DMS153 (cell line): Measurements from ENCODE around the gene CBLN3.

Source experiments
- DNase-seq: peaks from one replicate; lab custom pipeline; 2025; lab: John Stamatoyannopoulos, UW

Gene CBLN3

GRCh38 chr14:24439257-24439656 is 9.8 kb upstream of the CBLN3 start:
- DNase-seq = no peak

GRCh38 chr14:24438223-24439097 is 9.0 kb upstream of the CBLN3 start:
- DNase-seq = no peak

DNA sequence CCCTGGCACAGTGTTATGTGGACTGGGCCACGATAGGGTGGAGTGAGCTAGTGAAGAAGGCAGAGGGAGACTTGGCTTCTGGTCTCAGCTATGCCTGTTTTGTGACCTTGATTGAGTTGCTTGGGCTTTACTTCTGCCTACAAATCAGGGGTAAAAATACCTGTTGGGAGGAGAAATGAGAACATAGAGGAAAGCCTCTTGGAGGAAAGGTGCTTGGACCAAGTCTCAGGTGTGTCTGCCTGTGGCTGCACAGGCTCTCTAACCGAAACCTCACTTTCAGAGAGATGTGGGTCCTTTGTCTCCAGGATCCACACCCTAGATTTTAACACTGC is 8.2 kb upstream of the CBLN3 start:
- DNase-seq = no peak

DNA sequence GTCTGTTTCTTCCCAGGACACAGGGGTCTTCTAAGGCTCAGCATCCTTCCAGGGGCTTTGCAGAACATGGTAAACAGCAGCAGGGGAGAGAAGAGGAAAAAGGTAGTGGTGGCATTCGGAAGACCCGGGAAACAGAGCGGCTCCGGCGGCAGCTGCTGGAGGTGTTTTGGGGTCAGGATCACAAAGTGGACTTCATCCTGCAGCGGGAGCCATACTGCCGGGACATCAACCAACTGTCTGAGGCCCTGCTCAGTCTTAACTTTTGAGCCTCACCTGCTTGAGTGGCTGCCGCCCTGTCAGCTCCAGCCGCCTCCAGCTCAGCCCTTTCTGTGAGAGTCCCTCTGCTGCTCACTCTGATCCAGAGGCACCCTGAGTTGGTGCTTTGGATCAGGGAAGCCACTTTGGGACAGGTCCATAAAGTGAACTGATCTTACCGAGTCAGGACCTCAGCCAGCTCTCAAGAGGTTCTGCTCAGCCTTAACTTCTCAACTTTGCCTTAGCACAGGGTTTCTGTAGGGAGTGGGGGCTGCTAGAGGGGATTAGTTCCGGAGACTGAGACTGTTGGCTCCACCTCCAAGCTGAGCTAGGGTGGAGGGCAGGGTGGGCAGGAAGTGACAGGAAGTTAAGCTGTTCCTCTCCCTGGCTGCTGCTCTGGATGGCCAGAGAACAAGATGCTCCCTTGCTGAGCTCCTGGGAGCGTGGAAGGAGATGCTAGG is 7.7 kb upstream of the CBLN3 start:
- DNase-seq = no peak

DNA sequence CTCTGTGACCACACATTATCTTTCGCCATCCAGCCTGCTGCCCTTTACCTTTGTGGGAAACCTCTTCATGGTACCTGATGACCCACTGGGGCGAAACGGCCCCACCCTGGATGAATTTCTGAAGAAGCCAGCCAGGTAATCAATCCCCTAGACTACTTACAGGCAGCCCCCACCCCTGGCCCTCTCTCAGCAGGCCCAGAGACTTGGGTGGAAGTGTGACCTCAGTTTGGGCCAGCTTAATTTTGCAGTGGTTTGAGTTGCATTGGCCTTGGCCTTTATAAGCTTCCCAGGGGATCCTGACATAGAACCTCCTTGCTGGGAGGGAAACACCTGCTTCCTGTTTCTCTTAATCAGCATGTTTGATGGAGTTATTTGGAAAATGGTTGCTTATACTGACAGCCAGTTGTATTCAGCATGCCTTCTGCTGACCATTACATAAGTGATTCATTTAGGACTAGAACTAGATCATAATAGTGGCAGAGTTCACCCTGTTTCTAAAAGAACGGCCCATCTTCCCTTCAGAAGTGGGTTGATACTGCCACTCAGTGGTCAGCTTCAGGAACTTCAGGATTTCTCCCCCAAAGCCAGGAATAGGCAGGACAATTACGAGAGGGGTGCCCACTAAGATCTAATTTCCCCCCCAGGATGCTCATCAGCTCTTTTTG is 7.0 kb upstream of the CBLN3 start:
- peak; percentile 63 for DNase-seq

DNA sequence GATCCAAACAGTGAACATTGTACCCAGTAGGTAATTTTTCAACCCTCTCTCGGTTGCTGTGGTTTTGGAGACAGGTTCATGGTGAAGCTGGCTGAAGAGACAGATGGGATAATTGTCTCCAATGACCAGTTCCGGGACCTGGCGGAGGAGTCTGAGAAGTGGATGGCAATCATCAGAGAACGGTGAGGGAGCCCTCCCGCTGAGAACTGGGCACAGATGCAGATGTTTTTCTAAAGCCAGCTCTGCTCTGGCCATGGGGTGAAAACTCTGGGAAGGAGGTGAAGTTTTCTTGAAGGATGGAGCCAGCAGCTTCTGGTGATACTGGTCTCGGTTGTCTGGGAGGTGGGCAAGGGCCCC is 6.5 kb upstream of the CBLN3 start:
- no peak for DNase-seq

GRCh38 chr14:24435192-24435810 is 5.8 kb upstream of the CBLN3 start:
- no peak for DNase-seq

DNA sequence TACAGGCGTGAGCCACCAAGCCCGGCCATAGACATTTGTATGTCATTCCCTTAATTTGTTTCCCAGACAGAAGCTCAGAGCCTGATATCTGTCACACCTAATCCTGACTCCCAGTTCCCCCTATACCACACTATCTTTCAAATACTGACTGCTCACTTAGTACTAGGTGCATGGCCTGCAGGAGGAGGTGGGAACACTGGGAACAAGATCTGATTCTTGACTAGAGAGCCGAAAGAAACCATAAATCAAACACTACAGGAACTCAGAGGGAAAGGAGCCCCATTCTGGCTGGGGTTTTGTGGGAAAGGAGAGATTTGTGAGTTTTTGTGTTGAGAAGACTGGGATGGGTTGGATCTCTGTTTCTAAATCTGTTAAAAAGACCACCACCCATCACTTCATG is 5.2 kb upstream of the CBLN3 start:
- no peak for DNase-seq

DNA sequence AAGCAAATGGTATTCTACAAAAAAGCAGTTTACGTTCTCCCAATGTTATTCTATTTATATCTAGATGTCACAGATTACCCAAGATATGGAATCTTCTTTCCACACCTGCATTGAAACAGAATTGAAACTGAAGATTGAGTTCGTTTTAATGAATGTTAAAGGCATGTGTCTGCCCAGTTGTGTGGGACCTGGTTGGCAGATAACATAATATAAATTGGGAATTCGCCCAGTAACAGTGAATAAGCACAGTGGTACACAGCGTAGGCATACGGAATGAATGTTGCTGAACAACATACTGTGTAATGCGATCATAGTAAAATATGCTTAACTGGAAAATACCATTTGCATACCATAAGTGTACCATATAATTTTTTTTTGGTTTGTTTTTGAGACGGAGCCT is 4.6 kb upstream of the CBLN3 start:
- no peak for DNase-seq

- no peak for DNase-seq
These were observed 3.0 kb upstream of the CBLN3 start for GRCh38 chr14:24432259-24433131.

DNA sequence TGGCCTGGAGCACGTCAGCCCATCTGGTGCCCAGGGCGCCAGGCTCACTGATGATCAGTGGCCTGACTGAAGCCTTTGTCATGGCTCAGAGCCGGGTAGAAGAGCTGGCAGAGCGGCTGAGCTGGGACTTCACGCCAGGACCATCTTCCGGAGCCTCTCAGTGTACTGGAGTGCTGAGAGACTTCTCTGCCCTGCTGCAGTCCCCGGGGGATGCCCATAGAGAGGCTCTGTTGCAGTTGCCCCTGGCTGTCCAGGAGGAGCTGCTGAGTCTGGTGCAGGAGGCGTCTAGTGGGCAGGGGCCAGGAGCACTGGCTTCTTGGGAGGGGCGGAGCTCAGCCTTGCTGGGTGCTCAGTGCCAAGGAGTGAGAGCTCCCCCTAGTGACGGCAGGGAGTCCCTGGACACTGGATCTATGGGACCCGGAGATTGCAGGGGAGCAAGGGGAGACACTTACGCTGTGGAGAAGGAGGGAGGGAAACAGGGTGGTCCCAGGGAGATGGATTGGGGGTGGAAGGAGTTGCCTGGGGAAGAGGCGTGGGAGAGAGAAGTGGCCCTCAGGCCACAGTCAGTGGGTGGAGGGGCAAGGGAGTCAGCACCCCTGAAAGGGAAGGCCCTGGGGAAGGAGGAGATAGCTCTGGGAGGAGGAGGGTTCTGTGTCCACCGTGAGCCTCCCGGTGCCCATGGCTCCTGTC is 2.2 kb upstream of the CBLN3 start:
- peak; percentile 62 for DNase-seq

DNA sequence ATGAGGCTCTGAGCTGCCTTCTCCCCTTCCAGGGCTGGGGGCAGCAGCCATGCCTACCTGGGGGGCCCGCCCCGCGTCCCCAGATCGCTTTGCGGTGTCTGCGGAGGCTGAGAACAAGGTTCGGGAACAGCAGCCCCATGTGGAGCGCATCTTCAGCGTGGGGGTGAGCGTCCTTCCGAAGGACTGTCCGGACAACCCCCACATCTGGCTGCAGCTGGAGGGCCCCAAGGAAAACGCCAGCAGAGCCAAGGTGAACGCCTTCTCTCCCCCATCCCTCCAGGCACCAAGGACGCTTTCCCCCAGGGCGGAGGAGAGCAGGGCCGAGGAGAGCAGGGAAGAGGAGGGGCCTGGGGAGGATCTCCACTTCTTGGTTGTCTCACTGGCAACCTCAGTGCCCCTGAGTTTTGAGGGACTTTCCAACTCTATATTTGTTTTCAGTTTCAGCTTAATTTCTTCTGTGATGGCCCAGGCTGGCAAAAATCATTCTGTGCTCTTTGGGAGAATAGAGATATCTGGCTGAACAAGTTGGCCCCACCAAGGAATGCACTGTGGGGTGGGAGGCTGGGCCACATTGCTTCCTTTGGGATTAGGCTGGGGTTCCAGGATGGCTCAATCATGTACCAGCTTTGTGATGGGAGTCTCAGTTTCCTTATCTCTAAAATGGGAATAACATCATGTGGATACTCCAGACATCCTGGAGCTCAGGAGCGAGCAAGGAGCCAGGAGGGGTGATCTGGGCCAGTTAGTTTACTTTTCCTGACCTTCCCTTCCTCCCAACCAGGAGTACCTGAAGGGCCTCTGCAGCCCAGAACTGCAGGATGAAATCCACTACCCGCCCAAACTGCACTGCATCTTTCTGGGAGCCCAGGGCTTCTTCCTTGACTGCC is 1.5 kb upstream of the CBLN3 start:
- DNase-seq = no peak

GRCh38 chr14:24430143-24430681 is 744 bp upstream of the CBLN3 start:
- peak; percentile 11 for DNase-seq

DNA sequence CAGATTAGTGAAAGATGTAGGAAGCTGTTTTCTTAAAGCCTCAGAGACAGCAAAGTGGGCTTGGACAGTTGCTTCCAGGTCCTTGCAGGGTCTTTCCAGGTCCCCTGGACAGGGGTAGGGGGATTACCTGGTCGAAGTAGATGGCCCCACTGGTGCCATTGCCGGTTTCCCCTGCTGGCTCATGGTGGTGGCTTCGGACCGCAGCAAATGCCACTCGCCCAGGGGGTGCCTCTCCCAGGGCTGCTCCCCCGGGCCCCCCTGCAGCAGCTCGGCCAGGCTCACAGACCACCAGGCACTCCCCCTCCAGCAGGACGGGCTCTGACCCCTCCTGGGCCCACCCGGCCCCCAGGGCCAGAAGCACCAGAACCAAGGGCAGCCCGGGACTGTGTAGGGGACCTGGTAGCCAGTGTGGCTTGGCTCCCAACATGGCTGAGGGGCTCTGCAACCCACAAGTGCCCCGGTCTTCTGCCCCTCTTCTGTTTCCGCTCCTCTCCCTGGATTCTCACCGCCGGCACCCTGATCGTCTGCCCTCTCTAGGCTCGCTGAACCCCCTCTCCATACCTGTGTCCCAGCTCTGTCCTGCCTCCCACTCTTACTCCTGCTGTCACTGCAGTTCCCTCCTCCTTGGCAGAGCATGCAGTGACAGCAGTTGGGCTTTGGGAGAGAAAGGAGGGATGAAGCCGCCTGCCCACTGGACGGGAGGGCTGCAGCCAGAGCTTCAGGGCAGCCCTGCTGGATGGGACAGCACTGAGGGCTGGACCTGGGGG is 657 bp downstream of the CBLN3 start:
- DNase-seq = no peak

DNA sequence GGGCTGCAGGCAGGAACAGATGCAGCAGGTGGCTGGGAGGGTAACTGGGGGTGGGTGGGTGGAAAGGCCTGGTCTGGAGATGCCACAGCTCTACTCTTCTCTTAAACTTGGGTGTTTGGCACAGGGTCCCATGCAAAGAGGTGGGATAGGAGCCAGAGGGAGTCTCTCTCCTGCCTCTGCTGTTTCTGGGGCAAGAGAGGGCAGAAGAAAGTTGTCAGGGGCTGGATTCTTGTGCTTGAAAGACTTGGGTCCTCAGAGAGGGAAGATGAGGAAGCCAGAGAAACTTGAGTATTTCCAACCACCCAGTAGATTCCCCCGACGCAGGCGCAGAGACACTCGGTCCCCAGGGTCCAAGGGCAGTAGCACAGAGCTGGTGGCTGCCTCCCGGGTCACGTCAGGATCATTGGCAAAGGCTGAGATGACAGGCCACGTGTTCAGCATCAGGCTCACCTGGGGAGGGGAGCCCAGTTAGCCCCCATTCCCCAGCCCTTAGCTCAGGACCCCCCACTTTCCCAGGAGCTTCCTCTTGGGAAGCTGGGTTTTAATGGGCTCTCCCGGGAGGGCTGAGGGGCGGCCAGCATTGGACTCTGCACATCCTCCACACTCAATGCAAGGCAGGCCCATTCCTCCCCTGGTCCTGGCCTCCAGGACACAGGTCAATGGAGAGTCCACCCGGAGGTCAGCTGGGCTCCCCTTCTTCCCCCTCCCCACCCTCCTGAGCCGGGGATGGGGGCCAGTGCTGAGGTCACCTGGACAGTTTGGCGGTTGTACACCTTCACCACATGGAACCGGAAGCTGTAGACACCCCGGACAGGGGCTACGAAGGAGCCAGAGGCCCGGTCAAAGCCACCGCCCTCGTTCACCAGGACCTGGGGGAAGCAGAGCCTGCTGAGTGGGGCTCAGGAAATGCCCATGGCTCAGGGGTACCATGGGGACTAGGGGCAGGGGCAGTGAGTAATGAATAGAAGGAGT is 1.6 kb downstream of the CBLN3 start:
- no peak for DNase-seq

DNA sequence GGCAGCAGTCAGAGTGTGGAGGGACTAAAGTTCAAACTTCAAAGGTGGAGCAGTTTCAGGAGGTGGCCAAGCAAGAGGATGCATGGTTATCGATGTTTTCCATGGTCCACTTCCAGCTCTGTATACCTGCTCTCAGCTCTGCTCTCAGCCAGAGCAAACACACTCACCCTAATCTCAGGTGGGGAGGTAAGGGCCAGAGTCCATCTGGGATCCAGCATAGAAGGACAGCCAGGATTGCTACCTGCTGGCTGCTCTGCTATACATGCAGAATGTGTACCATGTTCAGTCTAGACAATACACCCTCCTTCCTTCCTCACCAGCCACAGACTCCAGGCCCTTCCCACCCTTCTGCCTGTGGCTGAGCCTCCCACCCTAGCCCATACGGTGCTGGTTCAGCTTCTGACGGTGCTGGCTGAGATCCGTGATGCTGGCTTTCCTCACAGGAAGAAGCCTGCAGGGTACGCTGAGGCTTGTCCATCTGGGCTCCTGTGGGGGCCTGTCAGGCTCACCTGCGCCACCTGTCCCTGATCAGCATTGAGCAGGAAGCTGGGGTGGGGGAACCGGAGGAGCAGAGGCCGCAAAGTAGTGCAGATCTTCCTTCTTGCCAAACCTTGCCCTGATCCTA is 2.4 kb downstream of the CBLN3 start:
- peak; percentile 6 for DNase-seq

DNA sequence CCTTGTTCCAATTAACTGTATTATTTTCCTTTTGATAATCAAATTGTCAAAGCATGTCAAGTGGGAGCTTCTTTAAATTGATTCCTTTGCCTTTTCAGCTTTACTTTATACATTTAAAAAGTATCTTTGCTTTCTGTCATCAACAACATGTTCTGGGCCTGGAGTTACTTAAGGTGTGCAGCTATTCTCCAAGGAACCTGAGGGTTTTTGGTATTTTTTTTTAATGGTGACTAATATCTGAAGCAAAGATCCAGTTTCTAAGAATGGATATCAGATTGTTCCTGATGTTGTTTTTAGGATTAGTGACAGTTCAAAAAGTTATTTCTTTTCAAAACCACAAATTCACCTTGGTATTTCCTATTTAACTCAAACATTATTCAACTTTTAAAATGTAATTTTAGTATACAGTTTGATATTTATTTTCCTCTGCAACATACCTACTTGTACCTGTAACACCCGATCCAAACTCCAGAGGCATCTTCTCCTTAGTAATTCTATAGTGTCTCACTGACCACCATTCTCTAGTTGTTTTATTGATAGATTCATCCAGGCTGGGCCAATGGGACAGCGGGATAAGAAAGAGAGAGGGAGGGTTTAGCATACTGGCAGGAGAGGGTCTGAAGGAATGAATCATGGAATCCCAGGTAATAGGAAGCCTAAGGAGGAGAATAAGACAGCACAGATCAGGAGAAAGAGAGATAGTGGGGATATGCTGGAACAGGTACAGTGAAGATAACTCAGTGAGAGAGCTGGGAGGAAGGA is 3.1 kb downstream of the CBLN3 start:
- DNase-seq = no peak
